ENCODE data around the gene TXNDC11. TPM values are rescaled to one million over a fixed set of nuclear protein-coding genes. Genes with fewer than 3 reads are reported as not detected.

The TXNDC11 gene
- polyA plus RNA-seq, 2 of the 4 experiments (the other 2 are of a cell fraction), result 22.7 to 42.4 TPM

DNA sequence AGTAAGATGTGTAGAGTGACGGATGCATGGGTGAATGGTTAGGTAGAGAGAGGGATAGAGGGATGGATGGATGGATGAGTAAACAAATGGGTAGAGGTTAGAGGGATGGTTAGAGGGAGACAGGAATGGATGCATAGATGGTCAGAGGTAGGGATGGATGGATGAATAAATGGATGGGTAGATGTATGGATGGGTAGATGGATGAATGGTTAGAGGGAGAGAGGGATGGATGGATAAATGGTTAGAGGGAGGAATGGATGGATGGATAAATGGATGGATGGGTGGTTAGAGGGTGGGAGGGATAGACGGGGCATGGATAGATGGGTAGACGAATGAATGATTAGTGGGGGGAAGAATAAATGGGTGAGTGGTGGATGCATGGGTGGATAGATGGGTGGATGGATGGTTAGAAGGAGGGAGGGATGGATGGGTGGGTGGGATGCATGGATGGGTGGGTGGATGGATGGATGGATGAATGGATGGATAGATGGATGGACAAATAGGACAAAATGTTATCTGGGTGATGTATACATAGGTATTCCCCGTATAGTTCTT, 103.6 kb downstream of the TXNDC11 start:
- 45% methylated on average over 4 of the region's 4 CpGs for WGBS (ENCODE audit: missing lambda C conversion rate)
- Histone ChIP-seq H3K4me1 (peaks cover 58% of the 10 kb centered on the region), H3K4me2 (peak overlapping the region; percentile 89), H3K9me3 (no peaks in the 10 kb centered on the region), H3K27ac (peak overlapping the region; percentile 99 to 100), H3K4me3 (no peak overlapping the region; the same call in 2 of the 3 replicates)
- TF ChIP-seq EHF (CRISPR knock-in tag; IDR thresholded peaks at IDR 0.05) (0 out of 2 replicates have a peak, but pooled peaks have one; percentile 26), HOXB13 (CRISPR knock-in tag; IDR thresholded peaks at IDR 0.05; ENCODE audit: low read depth) (peak; percentile 38; the same call in 1 of the 2 replicates), NFE2L2 (conservative IDR thresholded peaks at IDR 0.05; ENCODE audit: low read length) (no peak)
- TF ChIP-seq, protein P1, sequence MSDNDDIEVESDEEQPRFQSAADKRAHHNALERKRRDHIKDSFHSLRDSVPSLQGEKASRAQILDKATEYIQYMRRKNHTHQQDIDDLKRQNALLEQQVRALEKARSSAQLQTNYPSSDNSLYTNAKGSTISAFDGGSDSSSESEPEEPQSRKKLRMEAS (IDR thresholded peaks at IDR 0.05), result no peak
- FAIRE-seq, result no peak
- ChIA-PET CTCF (interaction anchor here (1.6 to 4.3 kb wide), 3 partner anchors 19 to 233 kb away, joined by 3 to 65 read pairs (median 23); no protein-coding TSS in a partner anchor), POLR2A (interaction anchor here (1.2 to 3.4 kb wide), 2 partner anchors 52 to 139 kb away, joined by 3 to 57 read pairs; partner anchors contain the start of gene LITAF)
- ATAC-seq, result no peak
- no peak for DNase-seq (ENCODE audit: low read depth in 1 of 2, low spot score in 1 of 2)

DNA sequence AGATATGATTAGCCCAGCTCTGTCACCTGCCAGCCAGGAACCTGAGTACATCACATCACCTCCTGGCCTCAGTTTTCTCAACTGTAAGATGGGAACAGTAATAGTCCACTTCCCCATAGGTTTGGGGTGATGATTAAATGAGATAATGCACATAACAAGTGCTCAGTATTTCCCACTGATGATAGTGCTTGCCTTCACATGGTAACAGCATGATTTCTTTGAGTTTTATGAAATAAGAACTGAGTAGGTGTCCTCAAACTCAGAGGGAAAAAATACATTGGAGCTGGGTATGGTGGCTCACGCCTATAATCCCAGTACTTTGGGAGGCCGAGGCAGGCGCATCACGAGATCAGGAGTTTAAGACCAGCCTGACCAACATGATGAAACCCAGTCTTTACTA, 104.5 kb downstream of the TXNDC11 start:
- TF ChIP-seq POLR2AphosphoS2 (conservative IDR thresholded peaks at IDR 0.05; ENCODE audit: low read length) (no peak), JUNB (IDR thresholded peaks at IDR 0.05) (no peak), MAFK (IDR thresholded peaks at IDR 0.05; ENCODE audit: partially characterized antibody) (no peak), RFX5 (IDR thresholded peaks at IDR 0.05) (no peak), RARB (CRISPR knock-in tag; IDR thresholded peaks at IDR 0.05) (no peak), ZFP36 (IDR thresholded peaks at IDR 0.05; ENCODE audit: borderline replicate concordance, partially characterized antibody) (no peak), HMGXB4 (CRISPR knock-in tag; IDR thresholded peaks at IDR 0.05; ENCODE audit: borderline replicate concordance) (no peak), BHLHE40 (IDR thresholded peaks at IDR 0.05; ENCODE audit: low read depth, low read length) (no peak), HOXB5 (CRISPR knock-in tag; IDR thresholded peaks at IDR 0.05) (no peak), MAZ (IDR thresholded peaks at IDR 0.05; ENCODE audit: borderline replicate concordance, low read depth, low read length) (no peak), TFCP2L1 (CRISPR knock-in tag; IDR thresholded peaks at IDR 0.05) (no peak), HOXA7 (CRISPR knock-in tag; IDR thresholded peaks at IDR 0.05) (no peak), RNF2 (IDR thresholded peaks at IDR 0.05; ENCODE audit: borderline replicate concordance, low read depth) (no peak), RAD21 (conservative IDR thresholded peaks at IDR 0.05 in 1 of 2, IDR thresholded peaks at IDR 0.05 in 1 of 2) (no peak), E2F6 (IDR thresholded peaks at IDR 0.05; ENCODE audit: borderline replicate concordance, low read depth) (no peak), HOXB13 (CRISPR knock-in tag; IDR thresholded peaks at IDR 0.05; ENCODE audit: low read depth) (no peak)
- TF ChIP-seq, protein P1 (IDR thresholded peaks at IDR 0.05), result no peak
- TF ChIP-seq, protein P2, sequence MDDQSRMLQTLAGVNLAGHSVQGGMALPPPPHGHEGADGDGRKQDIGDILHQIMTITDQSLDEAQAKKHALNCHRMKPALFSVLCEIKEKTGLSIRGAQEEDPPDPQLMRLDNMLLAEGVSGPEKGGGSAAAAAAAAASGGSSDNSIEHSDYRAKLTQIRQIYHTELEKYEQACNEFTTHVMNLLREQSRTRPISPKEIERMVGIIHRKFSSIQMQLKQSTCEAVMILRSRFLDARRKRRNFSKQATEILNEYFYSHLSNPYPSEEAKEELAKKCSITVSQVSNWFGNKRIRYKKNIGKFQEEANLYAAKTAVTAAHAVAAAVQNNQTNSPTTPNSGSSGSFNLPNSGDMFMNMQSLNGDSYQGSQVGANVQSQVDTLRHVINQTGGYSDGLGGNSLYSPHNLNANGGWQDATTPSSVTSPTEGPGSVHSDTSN (IDR thresholded peaks at IDR 0.05), result no peak
- POLR2A ChIA-PET, result no interaction called here
- H3K4me2 ChIP-seq, result peak overlapping the region; percentile 89; the same call in 2 of the 3 replicates
- no peak for DNase-seq (ENCODE audit: low read depth in 1 of 2, low spot score in 1 of 2)
- no peak for ATAC-seq
- WGBS (ENCODE audit: missing lambda C conversion rate), result 87% methylated on average over 4 of the region's 4 CpGs
- FAIRE-seq, result no peak
- CTCF ChIA-PET, result interaction anchor here (0.6 to 0.8 kb wide), 2 partner anchors 12 to 226 kb away, joined by 3 read pairs; no protein-coding TSS in a partner anchor
- H3K4me3 ChIP-seq, result no peak overlapping the region
- H3K9me3 ChIP-seq, result no peaks in the 10 kb centered on the region
- peaks cover 62% of the 10 kb centered on the region for H3K4me1 ChIP-seq
- peak overlapping the region; percentile 99 to 100 for H3K27ac ChIP-seq

Measured in A549 (cell line).